Measurements from ENCODE around the gene SGTB. TPM values are rescaled to one million over a fixed set of nuclear protein-coding genes. Genes with fewer than 3 reads are reported as not detected.
"Not testable (repeated sequence)": the region's sequence is repeated elsewhere in the genome, so short reads cannot be mapped to it uniquely, and the experiment has no call there.

Gene SGTB
- polyA plus RNA-seq, 1 donor: 4.3 TPM

DNA sequence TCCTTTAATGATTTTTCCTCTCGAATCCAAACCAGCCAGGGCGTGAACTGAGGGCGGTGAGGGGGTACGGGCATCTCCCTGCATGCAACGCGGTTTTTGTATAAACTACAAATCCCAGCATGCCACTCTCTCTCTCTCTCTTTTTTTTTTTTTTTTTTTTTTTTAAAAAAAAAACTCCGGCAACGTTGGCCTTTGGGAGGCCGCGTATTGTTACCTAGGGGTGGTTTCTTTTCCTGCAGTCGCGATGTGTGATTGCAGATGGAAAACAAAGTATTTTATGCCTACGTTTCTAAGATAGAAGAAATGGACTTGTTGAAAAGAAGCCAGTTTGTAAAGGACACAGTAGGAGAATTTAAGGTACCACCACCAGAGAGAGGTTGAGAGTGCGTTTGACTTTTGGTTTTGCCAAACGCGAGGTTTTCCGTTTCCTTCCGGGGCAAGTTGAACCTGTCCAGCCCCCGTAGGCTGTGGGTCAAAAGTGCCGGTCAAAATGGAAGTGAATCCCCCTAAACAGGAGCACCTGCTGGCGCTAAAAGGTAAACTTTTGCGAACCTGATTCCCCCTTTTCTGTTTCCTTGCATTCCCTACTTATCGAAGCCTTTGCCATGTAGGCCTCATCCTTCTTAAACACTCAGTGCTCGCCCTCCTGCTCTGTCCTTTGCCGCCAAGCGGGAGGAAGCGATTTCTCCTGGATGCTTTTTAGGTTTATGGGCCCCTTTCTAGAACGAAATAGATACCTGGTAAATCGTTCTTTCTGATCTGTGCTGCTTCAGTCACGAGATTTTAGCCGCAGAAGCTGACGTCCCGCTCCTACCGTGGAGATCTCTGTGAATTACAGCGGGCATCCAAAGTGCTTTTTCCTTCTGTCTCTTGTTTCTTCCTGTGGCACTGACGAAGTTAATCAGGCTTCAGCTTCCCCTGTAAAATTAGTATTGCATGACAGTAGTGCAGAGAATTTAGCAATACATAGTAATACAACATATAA lies 97.0 kb downstream of the SGTB start, which contains the start of the genes SHLD3 and TRAPPC13:
Gene SHLD3, plus strand, starts transcription at position 457 of the 985 bp plus-strand sequence. CDS start 4,561 bp downstream, outside the sequence.
Gene TRAPPC13, plus strand, starts transcription at position 457 of the 985 bp plus-strand sequence. Its CDS starts 34 bp downstream, at position 491.
- H3K4me1 ChIP-seq (ENCODE audit: control insufficient read depth, insufficient read depth, low read length): peaks cover 4% of the 10 kb centered on the region
- 0% methylated on average over 1 of the region's 36 CpGs for WGBS (ENCODE audit: insufficient coverage, low lambda C conversion rate)

DNA sequence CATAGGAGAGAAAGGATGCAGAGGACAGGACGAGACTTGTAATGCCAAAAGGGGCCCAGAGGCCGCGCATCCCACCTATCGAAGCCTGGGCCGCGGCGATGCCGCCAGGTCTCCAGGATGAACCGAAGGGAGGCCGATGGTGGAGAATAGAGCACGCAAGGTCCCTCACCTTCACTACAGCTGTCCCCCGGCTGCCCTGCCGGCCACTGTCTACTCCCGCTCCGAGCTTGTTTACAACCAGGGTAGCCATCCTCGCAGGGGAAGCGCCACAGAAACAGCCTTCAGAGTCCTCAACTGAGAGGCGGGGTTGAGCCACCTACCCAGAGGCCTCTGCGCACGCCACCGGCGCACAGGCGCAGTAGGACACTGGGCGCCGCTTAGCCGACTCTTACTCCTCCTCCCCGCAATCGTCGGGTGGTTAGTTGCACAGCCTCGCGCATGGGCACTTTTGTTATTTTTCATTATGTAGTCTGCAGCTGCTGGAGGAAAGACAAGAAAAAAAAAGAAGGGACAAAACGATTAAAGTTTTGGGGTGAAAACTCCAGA lies 97.8 kb downstream of the SGTB start, which contains the start of gene TRIM23:
Gene TRIM23, minus strand, starts transcription at position 309 of the 546 bp plus-strand sequence. Its CDS starts 59 bp downstream, at position 250.
- Histone ChIP-seq H3K4me1 (ENCODE audit: control insufficient read depth, insufficient read depth, low read length) (peaks cover 4% of the 10 kb centered on the region), H3K27me3 (ENCODE audit: control insufficient read depth, insufficient read depth, low read length) (no peaks in the 10 kb centered on the region), H3K27ac (ENCODE audit: low read length) (peak within 1 kb of the TSS; percentile 86), H3K4me3 (ENCODE audit: low read length) (peak within 1 kb of the TSS; percentile 88), H3K36me3 (ENCODE audit: control insufficient read depth, insufficient read depth, low read length) (no peaks in the 10 kb centered on the region), H3K9me3 (ENCODE audit: control insufficient read depth, low read depth, low read length) (no peaks in the 10 kb centered on the region)
- DNase-seq: peak; percentile 95 to 97
- WGBS (ENCODE audit: insufficient coverage, low lambda C conversion rate): 0% methylated on average over 2 of the region's 32 CpGs

More for the DNA sequence above, 97.0 kb downstream of the SGTB start, which contains the start of the genes SHLD3 and TRAPPC13:
- Histone ChIP-seq H3K27ac (ENCODE audit: low read length) (peak within 1 kb of the TSS; percentile 86), H3K4me3 (ENCODE audit: low read length) (peak within 1 kb of the TSS; percentile 88), H3K27me3 (ENCODE audit: control insufficient read depth, insufficient read depth, low read length) (no peaks in the 10 kb centered on the region), H3K36me3 (ENCODE audit: control insufficient read depth, insufficient read depth, low read length) (peaks cover 7% of the 10 kb centered on the region), H3K9me3 (ENCODE audit: control insufficient read depth, low read depth, low read length) (no peaks in the 10 kb centered on the region)
- DNase-seq: peak; percentile 84 to 96

DNA sequence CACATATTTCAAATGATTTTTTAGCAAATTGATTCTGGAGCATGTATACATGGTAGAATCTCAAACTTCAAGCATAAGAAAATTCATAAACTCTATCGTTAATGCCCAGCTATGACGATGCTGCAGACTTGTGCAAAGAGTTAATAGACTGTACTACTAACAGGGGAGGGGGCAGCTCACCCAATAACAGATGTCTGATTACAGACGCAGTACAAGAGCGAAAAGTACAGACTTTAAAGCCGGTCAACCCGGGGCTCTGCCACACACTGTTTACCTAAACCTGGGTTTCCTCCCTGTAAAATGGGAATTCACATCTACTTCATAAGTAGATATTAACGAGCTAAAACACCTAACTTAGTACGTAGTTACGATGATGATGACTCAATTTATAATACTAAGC lies 98.4 kb downstream of the SGTB start:
- no peaks in the 10 kb centered on the region for H3K36me3 ChIP-seq (ENCODE audit: control insufficient read depth, insufficient read depth, low read length)
- H3K4me3 ChIP-seq (ENCODE audit: low read length): peak overlapping the region; percentile 88
- no CpG with 5 or more reads among the region's 9 CpGs for WGBS (ENCODE audit: insufficient coverage, low lambda C conversion rate)
- peak overlapping the region; percentile 86 for H3K27ac ChIP-seq (ENCODE audit: low read length)
- DNase-seq: no peak
- H3K4me1 ChIP-seq (ENCODE audit: control insufficient read depth, insufficient read depth, low read length): peaks cover 4% of the 10 kb centered on the region
- H3K9me3 ChIP-seq (ENCODE audit: control insufficient read depth, low read depth, low read length): no peaks in the 10 kb centered on the region
- H3K27me3 ChIP-seq (ENCODE audit: control insufficient read depth, insufficient read depth, low read length): no peaks in the 10 kb centered on the region

DNA sequence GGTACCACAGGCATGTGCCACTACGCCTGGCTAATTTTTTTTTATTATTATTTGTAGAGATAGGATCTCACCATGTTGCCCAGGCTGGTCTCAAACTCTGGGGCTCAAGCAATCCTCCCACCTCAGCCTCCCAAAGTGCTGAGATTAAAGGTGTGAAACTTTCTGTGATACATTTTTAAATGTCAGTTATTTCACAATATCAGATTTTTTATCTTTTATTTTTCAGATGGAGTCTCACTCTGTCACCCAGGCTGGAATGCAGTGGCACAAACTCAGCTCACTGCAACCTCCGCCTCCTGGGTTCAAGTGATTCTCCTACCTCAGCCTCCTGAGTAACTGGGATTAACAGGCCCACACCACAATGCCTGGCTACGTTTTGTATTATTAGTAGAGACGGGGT lies 99.9 kb downstream of the SGTB start:
- not testable (repeated sequence) for H3K36me3 ChIP-seq (ENCODE audit: control insufficient read depth, insufficient read depth, low read length); H3K27me3 ChIP-seq (ENCODE audit: control insufficient read depth, insufficient read depth, low read length); H3K27ac ChIP-seq (ENCODE audit: low read length); DNase-seq; H3K9me3 ChIP-seq (ENCODE audit: control insufficient read depth, low read depth, low read length); H3K4me1 ChIP-seq (ENCODE audit: control insufficient read depth, insufficient read depth, low read length); H3K4me3 ChIP-seq (ENCODE audit: low read length)
- WGBS (ENCODE audit: insufficient coverage, low lambda C conversion rate): no CpG with 5 or more reads among the region's 4 CpGs

DNA sequence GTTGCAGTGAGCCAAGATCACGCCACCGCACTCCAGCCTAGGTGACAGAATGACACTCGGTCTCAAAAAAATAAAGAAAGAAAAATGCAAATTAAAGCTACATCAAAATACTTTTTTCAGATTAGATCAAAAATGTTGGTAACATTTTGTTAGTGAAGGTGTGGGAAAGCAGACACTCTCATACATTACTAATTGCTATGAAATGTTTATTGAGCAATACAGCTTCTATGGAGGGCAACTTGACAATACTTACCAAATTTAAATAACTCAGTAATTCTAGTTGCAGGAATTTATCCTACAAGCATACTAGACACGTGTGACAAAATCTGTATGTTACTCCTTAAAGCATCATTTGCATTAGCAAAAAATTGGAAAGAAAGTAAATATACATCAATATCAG lies 101.9 kb downstream of the SGTB start:
- Histone ChIP-seq H3K9me3 (ENCODE audit: control insufficient read depth, low read depth, low read length) (no peaks in the 10 kb centered on the region), H3K4me1 (ENCODE audit: control insufficient read depth, insufficient read depth, low read length) (no peaks in the 10 kb centered on the region), H3K27ac (ENCODE audit: low read length) (no peak overlapping the region), H3K4me3 (ENCODE audit: low read length) (no peak overlapping the region), H3K27me3 (ENCODE audit: control insufficient read depth, insufficient read depth, low read length) (no peaks in the 10 kb centered on the region), H3K36me3 (ENCODE audit: control insufficient read depth, insufficient read depth, low read length) (peaks cover 11% of the 10 kb centered on the region)
- WGBS (ENCODE audit: insufficient coverage, low lambda C conversion rate): no CpG with 5 or more reads among the region's 4 CpGs
- no peak for DNase-seq

Other genes with a start within 250 kb of the SGTB start
- gene ADAMTS6, start 240.2 kb downstream of the SGTB start, polyA plus RNA-seq: 2.3 TPM
- gene CENPK, start 158.9 kb downstream of the SGTB start, polyA plus RNA-seq: 19.0 TPM
- gene PPWD1, start 158.8 kb downstream of the SGTB start, polyA plus RNA-seq: 72.7 TPM
- gene TRIM23, start 97.8 kb downstream of the SGTB start, polyA plus RNA-seq: 13.4 TPM
- gene SHLD3, start 97.1 kb downstream of the SGTB start, polyA plus RNA-seq: 6.1 TPM
- 22.4 TPM for gene TRAPPC13, start 97.1 kb downstream of the SGTB start, polyA plus RNA-seq
- 11.8 TPM for gene NLN, start 96 bp upstream of the SGTB start, polyA plus RNA-seq
- gene ERBIN, start 204.5 kb upstream of the SGTB start, polyA plus RNA-seq: 121 TPM

All from large intestine (tissue), 3 donors.